ENCODE measurements around the gene TEX44.
"Not testable (repeated sequence)": the region's sequence is repeated elsewhere in the genome, so short reads cannot be mapped to it uniquely, and the experiment has no call there.

TEX44 gene

DNA sequence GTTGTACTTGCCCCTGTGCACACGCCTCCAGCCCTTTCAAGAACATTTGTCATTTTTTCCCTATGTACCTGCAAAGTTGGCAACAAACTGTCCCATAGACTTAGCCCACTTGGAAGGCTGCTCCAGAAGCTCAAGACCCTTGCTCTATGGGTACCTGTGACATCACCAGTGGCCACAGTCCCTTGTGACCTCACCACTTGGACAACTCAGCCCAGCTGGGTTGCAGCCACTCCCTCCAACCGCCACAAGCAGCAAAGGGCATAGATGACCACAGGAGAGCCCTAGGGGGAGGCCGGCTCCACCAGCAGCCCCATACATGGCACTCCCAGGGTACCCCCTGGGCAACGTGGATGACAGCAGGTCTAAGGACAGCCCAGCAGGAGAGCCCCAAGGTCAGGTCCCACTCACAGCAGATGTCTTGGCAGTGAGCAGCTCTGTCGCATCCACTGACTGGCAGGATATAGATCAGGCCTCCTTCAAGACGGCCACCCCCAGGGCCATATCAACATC lies at the start of gene TEX44:
Gene TEX44 (plus strand): TSS at position 229 of the 510 bp plus-strand sequence. CDS start 88 bp downstream, at position 317.
- no peak for DNase-seq (ENCODE audit: low spot score)

DNA sequence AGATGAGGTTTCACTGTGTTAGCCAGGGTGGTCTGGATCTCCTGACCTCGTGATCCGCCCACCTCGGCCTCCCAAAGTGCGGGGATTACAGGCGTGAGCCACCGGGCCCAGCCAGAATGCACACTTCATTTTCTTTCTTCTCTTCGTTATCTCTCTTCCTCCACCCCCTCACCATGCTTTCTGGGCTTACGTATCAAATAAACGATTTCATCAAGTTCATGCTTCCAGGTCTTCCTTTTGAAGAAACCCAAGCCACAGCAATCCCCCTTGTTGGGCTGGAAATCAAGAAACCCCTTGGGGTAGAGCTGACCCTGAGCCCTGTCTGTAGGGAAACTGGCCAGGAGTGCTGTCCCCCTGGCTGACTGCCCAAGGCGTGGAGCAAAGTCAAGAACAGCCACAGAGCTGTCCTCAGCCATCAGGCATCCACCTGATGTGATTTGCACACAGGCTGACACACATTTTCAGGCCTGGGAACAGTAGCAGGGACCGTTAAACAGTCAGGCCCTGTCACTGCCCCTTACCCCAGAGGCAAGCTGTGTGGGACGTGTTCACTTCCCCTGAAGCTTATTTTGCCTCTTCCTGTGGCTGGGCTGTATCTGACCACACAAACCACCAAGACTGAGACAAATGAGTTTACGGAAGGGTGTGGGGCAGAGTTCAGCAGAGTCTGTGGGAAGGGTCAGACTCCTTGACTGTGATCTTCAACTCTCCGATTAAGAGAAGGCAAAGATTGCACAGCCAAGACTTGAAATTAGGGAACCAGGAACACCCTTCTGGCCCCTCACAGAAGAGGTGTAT lies 47.4 kb upstream of the TEX44 start:
- peak; percentile 82 for DNase-seq (ENCODE audit: low spot score)

DNA sequence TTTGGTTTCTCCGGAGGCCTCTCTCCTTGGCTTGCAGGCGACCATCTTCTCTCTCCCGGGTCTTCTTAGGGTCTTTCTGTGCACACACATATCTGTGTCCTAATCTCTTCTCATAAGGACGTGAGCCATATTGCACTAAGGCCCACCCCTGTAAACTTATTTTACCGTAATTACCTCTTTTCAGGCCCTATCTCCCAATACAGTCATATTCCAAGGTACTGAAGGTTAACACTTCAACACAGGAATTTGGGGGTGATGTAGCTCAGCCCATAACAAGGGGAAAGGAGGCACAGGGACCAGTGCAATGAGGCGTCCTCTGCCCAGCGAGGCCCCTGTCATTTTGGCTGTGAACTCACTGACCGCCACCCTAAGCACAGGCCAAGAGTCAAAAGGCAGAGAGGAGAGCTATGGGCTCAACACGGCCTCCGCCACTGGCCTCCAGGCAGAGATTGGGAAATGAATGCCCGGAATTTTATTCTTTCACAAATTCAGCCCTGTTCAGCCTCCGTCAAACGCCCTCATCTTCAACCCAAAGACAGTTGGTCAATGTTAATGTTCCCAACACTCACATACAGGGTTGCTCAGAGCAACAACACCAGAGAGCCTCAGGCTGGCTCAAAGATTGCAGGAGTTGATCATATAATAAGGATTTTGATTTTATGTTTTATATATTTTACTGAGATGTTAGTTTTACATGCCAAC lies 46.5 kb upstream of the TEX44 start:
- DNase-seq (ENCODE audit: low spot score), result no peak

DNA sequence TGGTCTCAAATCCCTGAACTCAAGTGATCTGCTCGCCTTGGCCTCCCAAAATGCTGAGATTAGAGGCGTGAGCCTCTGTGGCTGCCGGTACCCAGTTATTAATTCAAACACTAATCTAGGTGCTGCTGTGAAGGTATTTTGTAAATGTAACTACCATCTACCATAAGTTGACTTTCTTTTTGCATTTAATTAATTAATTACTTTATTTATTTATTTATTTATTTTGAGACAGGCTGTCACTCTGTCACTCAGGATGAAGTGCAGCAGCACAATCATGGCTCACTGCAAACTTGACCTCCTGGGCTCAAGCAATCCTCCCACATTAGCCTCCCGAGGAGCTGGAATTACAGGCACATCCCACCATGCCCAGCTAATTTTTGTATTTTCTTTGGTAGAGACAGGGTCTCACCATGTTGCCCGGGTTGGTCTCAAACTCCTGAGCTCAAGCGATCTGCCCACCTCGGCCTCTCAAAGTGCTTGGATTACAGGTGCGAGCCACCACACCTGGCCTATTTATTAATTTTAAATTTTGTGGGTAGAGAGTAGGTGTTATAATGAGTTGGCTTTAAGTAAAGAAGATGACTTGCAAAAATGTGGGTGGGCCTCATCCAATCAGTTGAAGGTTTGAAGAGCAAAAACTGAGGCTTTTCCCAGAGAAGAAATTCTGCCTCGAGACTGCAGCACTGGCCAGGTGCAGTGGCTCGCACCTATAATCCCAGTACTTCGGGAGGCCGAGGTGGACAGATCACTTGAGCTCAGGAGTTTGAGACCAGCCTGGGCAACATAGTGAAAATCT lies 45.2 kb upstream of the TEX44 start:
- no peak for DNase-seq (ENCODE audit: low spot score)

DNA sequence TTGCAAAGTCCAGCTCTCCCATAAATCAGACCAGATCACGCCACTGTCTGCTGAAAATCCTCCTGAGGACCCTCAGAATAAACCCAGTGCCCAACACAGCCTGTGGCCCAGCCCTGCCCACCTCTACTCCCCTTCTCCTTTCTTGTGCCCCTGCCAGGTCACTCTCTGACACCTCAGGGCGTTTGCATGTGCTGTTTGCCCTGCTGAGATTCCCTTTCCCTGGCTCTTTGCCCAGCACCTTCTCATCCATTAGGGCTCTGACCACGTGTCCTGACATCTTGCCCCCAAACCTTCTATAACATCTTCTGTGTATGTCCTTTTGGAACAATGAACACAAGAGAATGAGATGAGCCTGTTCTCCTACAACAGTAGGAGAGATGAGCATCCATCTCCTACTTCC lies 43.9 kb upstream of the TEX44 start:
- no peak for DNase-seq (ENCODE audit: low spot score)

DNA sequence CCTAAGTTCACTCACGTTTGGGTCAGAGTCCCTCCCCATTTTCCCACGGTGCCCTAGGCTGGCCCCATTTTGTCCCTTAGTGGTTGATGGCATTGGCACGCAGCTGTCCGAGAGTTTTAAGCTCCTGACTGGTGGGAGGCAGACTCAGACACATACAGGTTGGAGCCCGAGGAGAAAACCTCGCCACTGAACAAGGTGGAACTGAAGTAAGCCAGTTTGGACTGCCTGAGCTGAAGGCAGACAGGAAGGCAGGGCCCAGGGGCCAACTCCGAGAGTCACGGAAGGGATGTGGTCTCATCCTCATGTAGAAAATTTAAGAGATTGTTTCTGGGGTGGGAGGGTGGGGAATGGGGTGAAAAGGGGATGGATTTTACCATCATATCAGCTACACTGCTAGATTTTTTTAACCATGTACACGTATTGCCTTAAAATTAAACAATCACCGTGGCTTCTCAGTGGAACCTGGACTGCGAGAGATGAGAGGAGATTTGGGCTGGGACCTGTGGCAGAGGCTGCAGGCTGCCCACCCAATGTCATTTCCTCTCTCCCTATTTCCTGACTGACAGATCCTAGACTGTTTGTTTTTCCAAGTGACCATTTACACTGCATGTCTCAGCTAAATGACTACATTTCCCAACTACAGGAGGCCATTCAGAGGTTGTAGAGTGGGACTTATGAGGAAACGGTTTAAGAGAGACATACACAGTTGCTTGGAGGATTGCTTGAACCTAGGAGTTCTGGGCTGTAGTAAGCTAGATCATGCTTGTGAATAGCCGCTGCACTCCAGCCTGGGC lies 43.0 kb upstream of the TEX44 start:
- DNase-seq (ENCODE audit: low spot score), result no peak

DNA sequence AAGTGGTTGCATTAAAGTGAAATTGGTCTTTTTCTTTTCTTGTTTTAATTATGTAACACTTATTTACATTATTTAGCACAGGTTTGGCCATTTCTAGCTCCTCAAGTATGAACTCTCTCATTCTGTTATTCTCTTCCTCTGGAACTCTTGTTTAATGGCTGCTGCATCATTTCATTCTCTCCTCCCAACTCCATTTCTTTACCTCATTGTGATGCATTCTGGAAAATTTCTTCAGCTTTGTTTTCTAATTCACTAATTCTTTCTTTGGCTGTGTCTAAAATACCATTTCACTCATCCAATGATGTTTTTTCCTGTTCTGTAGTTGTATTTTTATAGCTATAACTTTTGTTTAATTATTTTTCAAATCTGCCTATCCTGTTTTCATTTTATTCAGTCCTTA lies 39.9 kb upstream of the TEX44 start:
- no peak for DNase-seq (ENCODE audit: low spot score)

DNA sequence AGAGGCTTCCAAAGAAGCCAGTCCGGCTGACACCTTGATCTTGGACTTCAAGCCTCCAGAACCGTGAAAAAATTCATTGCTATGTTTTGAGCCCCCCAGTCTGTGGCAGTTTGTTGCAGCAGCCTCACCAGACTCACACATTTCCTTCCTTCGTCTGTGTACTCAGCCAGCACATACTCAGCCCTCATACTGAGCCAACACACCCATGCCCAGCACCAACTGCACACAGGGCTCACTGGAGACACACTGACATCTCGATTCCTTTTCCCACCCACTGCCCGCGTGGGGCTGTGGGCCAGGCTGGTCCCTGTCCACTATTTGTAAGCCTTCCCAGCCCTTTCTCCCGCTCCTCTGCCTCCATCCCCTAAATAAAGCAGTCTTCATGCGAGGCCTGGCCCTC lies 38.3 kb upstream of the TEX44 start:
- DNase-seq (ENCODE audit: low spot score), result no peak

DNA sequence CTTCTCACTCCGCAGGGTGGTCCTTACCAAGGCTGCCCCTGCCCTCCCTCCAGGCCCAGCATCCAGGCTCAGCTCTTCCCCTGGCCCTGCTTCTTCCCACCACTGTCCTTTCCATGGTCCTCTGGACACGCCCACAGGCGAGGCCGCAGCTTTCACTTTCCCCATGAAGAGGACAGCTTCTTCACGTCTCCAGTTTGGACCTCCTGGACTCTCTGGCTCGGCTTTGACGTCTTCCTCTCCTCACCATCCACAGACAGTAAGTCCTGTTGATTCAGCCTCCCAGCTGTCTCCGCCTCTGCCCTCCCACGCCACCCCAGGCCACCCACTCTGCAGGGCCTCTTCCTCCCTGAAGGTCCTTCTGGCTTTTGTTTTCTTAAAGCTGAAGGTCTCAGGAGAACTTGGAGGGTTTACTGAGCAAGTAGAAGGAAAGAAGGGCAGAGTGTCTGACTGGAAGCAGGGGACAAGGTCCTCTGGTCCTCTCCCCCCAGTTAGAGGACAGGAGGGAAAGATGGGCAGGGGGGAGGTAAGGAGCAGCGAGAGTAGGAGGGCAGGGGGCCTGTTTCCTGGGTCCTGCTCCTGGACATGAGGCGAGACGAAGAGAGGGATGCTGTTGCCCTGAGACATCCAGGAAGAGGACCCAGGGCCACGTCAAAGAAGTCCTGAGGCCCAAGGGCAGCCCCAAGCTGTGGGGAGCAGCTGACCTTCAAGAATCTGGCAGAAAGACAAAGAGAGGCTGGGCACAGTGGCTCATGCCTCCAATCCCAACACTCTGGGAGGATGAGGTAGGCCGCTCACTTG lies 37.7 kb upstream of the TEX44 start:
- DNase-seq (ENCODE audit: low spot score), result no peak

DNA sequence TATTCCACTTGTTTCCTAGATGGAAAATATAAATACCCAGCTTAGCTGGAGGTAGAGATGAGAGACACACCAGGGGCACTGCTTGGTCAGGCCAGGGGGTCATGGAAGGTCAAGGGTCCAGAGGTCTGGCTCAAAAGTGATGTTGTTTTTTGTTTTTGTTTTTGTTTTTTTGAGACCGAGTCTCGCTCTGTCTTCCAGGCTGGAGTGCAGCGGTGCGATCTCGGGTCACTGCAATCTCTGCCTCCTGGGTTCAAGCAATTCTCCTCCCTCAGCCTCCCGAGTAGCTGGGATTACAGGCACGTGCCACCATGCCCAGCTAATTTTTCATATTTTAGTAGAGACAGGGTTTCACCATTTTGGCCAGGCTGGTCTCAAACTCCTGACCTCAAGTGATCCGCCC lies 36.2 kb upstream of the TEX44 start:
- not testable (repeated sequence) for DNase-seq (ENCODE audit: low spot score)

DNA sequence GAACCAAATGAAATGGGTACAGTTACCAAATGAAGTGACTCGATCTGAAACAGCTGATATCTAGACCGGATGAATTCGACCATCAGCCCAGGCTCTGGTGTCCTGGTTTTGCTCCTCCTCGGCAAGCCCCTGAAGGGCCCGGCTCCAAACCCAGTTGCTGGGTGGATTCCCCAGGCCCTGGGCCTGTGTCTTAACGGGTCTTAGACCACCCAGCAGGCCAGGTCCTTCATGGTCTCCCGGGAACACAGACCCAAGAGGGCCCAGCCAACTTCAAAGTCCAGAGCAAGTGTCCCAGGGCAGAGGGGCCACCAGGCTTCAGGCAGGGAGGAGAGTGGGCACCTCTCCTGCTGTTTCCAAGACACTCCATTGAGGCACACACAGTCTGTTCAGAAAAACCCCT lies 35.7 kb upstream of the TEX44 start:
- DNase-seq (ENCODE audit: low spot score), result no peak

DNA sequence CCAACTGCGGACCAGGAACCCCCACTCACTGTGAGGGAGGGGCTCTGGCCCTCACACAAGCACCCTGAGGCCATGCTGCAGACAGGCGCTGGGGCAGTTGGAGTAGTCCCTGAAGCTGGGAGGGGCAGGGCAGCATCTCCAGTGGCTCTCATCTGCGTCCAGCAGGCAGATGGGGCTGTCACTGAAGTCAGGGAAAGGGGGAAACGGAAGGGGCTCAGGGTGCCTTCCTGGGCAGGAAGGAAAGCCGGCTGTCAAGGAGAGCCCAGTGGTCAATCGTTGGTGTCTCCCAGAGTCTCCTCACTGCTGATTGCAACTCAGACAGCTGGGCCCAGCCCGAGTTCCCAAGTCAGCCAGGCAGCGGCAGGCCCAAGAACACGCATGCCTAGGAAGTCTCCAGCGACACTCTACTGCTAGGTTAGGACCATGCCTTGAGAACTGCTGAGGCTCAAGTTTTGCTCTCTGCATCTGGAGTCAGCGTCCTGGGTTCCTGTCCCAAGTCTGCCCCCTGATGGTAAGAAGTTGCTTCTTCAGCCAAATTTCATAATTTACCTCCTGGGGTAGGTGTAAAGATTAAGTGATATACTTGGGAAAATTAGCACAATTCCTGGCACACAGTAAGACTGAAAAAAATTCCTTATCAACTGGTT lies 35.0 kb upstream of the TEX44 start:
- DNase-seq (ENCODE audit: low spot score), result peak; percentile 90

DNA sequence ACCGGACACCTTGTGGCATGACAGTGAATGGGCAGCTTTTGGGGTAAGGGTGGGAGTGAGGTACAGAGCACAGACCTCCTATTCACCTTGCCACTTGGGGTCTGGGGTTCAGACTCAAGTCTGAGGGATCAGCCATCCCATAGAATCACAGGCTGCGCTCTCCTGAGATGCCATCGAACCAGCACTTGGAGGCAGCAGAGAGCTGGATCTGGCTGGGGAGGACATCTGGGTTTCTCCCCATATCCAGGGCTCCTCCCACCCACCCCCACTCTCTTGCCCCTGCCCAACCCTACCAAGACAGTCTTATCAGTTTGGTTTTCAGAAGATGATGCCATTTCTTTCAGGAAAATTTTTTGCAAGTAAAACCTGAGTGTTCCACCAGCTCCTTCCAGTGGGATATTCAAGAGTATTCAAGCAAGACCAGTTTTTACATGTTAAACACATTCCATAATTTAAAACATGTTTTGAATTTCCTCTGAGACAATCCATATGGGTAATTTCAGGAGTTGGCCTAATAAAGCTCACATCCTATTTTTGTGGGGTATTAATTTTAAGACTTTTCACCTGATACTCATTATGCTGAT lies 29.2 kb upstream of the TEX44 start:
- peak; percentile 91 for DNase-seq (ENCODE audit: low spot score)

DNA sequence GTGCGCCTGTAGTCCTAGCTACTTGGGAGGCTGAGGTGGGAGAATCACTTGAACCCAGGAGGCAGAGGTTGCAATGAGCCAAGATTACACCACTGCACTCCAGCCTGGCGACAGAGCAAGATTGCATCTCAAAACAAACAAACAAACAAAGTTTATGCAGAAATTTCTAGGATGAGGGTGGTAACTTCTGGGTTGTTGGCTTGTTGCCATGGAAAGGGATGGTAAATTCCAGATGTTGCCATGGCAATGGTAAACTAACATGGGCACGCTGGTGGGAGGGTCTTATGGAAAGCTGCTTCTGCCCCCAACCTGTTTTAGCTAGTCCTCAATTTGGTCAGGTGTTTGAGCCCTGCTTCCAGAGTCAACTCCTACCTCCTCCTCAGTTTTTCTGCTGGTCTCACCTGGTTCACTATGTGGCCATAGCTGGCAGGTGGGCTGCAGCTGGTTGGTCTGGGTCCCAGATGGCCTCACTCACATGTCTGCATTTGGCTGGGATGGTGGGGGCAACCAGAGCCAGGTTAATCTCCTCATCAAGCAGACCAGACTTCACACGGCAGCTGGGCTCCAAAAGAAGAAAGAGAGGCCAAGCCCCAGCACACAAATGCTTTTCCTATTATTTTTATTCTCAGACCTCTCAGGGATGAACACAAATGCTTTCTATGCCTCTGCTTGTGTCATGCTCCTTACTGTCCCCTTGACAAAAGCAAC lies 26.6 kb upstream of the TEX44 start:
- DNase-seq (ENCODE audit: low spot score), result no peak

DNA sequence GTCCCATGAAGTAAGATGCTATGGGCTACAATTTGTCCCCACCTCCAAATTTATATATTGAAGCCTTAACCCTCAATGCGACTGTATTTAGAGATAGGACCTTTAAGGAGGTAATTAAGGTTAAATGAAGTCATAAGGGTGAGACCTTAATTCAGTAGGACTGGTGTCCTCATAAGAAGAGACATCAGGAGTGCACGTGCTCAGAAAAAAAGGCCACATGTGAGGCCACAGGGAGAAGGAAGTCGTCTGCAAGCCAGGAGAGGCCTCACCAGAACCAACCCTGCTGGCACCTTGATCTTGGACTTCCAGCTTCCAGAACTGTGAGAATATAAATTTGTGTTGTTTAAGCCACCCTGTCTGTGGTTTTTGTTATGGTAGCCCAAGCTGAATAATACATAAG lies 25.5 kb upstream of the TEX44 start:
- DNase-seq (ENCODE audit: low spot score), result no peak

DNA sequence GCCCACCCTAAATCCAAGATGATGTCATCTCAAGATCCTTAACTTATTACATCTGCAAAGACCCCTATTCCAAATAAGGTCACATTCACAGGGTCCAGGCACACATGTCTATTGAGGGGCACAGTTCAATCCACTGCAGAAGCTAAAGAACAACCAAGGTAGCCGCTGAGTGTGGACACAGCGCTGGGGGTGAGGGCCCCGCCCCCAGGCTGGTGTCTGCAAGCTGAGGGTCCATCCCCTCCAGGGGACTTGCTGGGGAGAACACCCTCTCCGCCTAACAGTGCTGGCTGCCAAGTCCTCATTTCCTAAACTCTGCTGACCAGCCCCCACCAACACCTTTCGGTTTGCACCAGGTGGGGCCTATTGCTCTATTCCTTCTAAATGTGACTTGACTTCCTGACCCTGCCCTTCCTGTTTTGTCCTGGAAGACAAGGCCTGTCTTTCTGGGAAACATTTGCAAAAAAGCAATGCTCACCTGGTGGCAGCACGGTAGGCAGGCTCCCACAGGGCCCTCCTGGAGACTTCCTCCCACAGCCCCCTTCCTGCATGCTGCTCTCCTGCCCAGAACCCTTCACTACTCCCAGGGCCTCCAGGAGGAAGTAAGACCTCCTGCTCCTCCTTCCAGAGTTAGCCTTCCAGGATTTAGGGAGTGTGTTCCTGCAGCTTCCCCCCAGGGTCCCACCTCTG lies 24.4 kb upstream of the TEX44 start:
- DNase-seq (ENCODE audit: low spot score), result no peak

DNA sequence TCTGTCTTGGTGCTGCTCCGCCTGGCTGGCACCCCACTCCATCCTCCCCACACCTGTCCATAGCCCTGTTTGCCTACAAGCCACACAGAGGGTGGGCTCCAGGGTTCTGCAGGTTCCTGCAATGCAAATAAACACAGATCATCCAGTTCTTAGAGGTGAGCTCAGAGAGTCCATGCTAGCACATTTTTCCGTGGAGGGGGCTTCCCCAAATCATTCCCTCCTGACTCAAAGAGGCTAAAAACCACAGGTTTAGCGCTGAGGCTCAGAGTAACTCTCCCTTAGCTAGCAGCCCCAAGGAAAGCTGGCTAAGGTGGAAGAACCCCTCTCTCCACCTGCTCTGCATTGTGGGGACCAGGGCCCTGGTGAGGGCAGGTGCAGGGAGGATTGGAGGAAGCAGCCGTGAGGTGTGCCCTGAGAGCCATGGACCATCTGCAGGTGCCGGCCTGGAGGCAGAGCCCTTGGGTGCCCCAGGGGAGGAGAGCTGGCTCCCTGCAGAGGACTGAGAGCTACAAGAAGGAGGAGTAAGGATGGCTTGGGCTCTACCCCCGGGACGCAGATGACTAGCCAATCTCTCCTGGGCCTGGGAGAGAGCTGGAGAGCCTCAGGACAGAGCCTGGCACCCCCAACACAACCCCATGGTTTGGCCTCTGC lies 23.8 kb upstream of the TEX44 start:
- no peak for DNase-seq (ENCODE audit: low spot score)

DNA sequence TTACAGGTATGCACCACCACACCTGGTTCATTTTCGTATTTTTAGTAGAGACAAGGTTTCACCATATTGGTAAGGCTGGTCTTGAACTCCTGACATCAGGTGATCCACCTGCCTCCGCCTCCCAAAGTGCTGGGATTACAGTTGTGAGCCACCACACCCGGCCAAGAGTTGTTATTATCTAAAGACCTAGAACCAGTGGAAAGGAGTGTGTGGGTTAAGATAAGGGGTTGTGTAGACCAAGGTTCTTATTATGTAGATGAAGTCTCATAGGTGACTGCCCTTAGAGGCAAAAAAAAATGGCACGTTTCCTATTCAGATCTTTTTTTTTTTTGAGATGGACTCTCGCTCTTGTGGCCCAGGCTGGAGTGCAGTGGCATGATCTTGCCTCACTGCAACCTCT lies 21.7 kb upstream of the TEX44 start:
- DNase-seq (ENCODE audit: low spot score), result not testable (repeated sequence)

Measured in Ammon's horn (tissue), 1 donor.